Activated CD8-positive, alpha-beta memory T cell treated with anti-CD3 and anti-CD28 coated beads, Interleukin-2, amount 50 U/mL, for 24 hours (primary cell): ENCODE results near the gene FARP1.

Experiments
- DNase-seq: peaks from one replicate; pipeline ENCODE4 v3.0.0-alpha.2; 2020; ENCODE audit errors: extremely low read depth

FARP1 gene

DNA sequence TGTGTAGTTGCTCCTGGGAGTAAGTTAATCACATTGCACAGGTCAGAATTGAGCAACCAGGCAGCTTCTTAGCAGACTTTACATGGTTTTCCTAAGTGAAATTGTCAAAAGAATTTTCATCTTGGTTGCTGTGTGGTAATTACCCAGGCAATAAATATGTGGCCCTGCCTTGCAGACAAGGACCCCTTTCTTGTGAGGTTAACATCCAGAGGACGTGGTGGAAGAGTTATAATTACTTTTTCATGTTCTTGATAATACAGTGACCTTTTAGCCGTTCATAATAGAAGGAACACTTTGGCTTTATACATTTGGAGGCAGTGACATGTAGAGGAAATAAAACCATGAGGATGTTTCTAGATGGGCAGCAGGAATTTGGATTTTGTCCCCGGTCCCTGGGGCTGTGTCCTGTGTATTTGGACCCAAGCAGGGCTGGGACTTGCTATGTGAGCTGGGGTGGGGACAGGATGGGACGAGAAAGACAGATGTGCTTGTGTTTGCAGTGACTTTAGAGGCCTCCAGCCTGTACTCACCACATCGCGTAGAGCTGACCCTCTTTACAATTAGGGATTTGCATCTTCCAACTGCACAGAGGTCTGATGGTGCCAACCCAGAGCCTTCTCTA lies 277.8 kb downstream of the FARP1 start:
- no peak for DNase-seq

DNA sequence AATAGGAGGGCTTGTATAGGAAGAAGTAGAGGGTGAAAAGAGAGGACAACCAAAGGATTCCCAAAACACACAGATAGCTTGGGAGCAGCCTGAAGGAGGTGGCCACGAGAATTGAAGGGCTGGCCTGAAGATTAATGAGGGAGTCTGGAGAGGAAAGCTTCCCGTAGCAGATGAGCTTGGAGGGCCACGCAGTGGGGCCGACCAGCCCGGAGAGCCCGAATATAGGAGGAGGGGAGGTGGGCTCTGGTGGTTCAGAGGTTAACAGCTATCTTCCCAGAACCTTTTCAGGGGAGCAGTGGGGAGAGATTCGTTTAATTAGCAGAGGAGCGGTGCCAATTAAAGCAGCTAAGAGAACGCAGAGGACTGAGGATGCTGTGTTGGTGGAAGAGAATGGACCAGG lies 279.2 kb downstream of the FARP1 start:
- no peak for DNase-seq

DNA sequence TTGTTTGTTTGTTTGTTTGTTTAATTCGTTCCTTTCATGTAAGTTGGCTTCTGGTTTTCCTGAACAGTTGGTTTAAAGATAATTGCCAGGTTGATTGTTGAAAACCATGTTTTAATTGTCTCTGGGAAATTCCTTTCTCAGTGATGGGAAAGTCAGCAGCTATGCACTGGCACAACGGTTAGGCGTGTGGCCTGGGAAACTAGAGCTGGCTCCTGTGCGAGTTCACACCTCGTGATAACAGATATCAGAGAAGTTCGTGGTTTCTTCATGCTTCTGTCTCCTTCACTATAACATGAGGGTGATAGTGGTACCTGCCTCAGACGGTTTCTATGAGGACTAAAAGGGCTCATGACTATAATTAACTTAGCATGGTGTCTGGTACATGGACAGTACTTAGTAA lies 280.5 kb downstream of the FARP1 start:
- no peak for DNase-seq

DNA sequence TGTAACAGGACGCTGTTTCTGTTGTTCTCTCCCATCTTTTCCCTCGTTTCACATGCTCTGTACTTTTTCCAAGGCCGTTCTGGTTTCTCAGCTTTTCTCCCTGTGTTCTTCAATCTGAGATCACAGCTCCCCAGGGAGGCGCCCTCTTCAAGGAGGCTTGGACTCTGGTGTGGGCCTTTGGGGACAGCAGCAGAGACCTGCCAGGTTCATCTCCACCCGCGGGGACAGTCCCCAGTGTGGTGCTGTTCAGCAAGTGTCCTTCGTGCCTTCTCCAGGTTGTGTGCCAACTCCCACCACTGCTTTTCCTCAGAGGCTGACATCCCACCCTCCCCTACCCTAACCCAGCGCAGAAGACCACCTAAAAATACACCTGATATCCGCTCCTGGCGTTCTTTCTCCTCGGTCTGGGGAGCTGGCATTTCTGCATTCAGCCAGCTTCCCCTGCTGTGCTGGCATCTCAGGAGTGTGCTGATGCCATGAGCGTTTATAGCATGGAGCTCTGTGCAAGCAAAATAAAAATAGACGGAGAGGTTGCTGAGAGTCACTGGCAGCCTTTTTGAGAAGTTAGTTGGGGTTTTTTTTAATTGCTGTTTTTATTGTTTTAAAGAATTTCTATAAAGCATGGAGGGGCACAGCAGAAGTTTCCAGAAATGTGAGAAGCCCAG lies 284.6 kb downstream of the FARP1 start:
- no peak for DNase-seq

DNA sequence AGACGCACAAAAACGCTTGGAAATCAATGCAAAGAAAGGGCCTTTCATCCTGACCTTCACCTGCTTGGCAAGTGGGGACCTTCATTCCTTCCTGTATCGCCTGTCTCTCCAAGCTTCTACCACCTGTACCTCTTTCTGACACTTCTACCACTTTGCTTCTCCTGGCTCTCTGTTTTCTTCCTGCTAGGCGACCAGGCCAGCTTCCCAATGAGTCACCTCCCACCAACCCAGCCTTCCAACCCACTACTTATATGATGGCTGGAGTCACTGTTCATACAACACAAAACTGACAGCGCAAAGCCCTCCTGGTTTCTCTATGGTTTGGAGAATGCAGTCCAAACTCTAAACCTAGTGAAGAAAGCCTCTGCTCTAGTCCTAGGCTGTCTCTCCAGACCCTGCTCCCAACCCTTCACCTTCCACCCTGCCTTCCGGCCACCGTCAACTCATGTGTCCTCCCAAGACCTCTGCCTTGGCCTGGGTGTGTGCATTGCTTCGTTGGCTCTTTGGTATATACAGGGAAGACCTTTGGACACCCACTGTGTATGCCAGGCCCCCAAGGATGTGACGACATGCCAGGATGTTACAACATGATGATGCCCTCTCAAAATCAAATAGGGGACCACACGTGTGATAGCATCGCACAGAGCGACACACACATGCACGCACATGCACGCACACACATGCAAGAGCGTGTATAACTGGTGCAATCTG lies 285.5 kb downstream of the FARP1 start:
- no peak for DNase-seq

DNA sequence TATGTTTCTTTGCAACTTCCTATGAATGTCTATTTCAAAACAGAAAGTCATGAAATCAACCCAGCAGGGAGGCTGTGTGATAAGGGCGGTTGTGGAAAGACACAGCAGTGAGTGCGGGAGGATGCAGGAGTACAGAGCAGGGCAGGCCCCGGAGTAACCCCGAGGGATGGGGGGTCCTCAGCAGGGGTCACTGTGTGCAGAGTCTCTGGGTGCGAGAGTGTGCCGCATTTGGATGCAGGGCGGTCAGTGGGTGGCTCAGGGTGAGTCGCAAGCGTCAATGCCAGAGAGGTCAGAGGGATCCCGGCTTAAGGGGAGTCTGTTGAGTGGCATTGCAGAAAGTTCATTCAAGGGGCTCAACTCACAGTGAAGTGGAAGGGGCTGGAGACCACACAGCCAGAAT lies 286.2 kb downstream of the FARP1 start:
- DNase-seq: no peak

DNA sequence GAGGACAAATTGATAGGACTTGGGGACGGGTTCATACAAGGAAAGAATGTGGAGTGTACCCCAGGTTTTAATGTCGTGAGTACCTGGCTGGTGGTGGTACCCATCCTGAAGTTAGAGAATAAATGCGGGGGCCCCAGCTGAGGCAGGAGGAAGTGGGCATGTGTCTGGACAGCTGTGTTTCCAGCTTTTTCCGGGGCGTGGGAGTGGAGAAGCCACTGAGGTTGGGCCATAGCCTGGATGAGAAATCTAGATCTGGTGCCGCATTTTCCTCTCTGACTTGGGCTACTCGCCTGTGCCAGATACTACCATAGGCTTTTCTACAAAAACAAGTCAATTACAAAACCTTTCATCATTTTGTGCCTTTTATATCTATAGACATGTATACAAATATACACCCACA lies 286.6 kb downstream of the FARP1 start:
- no peak for DNase-seq

DNA sequence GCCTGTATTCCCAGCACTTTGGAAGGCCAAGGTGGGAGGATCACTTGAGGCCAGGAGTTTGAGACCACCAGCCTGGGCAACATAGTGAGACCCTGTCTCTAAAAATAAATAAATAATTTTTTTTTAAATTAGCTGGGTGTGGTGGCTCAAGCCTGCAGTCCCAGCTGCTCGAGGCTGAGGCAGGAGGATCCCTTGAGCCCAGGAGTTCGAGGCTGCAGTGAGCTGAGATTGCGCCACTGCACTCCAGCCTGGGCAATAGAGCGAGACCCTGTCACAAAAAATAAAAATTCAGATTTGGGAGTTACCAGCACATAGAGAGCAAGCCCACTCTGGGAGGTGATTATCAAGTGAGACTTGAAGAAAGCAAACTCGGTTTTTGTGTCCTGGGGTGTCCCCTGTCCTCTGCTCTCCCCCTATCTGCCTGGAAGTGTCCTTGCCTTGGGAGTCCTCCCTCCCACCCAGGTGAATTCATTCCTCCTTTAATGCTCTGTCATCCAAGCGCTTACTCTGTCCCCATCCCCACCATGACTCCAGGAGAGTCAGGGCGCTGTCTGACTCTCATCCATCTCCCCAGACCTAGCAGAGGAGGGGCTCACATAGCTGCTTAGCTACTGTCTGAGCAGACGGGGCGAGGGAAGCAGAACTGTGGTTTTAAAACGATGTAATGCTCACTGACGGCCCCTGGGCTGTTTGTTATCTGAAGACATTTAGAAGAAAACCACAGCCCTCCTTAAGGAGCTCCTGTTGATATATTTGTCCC lies 287.3 kb downstream of the FARP1 start:
- no peak for DNase-seq

DNA sequence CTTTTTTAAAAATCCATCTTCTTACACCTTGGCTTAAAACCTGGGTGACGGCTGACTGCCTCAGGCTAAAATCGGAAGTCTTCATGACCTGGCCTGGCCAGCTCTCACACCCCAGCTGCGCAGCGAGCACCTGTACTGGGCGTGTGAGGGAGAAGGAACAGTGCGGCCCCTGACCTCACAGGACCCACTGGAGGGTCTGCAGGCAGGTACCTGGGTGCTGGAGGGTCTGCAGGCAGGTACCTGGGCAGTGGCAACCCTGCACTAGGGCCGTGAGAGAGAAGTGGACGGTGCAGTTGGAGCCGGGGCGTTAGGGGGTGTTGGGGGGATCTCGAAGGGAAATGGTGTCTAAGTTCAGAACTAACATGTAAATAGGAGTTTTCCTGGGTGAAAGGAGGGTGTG lies 289.7 kb downstream of the FARP1 start:
- no peak for DNase-seq

DNA sequence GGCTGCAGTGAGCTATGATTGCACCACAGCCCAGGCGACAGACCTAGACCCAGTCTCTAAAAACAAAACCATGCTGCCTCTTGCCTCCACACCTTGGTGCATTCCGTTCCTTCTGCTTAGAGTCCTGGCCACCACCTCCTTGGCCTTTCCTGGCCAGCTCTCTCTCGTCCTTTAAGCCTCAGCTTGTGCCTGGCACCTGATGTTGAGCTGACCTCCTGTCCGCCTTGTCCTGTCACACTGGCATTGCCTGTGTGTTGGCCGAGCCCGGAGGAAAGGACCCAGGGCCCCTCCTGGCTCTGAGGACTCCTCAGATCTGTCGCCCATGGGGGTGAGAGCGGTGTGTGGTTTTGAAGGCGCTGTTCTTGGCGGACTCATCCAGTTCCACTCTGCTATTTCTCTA lies 290.8 kb downstream of the FARP1 start:
- DNase-seq: no peak

DNA sequence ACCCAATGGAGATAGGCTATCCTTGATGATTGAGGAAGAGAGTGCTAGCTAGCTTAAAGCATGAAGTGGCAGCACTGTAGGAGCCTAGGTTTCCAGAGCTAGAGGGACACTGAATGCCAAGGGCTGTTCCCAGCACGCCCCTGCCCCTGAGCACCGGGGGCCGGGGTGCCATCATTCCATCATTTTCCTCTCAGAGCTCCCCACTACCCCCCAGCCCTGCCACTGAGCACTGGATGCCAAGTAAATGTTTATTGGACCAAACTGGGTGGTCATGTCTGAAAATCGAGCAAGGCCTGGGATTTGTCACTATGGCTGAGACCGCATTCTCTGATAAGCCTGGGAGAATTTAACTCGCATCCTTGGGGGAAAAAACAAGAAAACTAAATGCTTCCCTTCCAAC lies 291.2 kb downstream of the FARP1 start:
- DNase-seq: no peak

DNA sequence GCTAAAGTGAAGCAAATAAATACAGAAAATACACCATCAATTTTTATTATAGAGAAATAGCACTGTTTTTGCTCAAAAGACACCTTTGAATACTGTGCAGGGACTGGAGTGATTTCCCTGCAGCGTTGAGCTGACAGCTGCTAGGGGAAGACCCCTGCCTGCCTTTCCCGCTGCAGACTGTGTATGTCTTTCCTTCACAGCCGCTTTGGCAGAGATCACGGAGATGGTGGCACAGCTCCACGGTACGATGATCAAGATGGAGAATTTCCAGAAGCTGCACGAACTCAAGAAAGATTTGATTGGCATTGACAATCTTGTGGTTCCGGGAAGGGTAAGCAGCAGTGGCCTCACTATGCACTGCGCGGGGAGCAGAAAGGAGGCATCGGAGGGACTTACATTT lies 292.5 kb downstream of the FARP1 start:
- DNase-seq: no peak

DNA sequence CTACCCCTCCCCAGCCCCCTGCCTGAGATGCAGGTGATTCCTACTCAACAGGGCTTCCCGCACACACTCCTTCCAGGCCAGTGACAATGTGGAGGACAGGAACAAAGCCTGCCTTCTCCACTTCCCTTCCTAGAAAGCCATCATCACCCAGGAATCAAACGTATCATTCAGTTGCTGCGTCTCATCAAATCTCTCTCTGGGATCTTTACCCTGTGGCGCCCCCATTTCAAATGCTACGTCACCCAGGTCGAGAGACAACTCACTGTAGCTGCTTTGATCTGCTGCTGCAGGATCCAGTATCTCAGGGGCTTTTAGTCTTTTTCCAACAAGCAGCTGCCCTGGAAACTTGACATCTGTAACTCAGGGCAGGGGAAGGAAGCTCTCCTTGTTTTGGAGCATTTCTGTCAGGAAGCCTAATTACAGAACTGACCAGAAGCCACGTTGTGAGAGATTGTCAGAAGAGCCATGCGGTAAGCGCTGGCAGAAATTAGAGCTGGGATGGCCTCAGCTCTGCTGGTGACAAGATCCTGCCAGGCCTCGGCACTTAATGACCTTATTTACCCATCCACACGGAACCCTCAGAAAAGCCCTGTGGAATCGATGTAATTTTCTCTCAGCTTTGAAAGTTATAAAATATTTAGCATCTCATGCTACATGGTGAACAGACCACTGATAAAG lies 293.5 kb downstream of the FARP1 start:
- no peak for DNase-seq

DNA sequence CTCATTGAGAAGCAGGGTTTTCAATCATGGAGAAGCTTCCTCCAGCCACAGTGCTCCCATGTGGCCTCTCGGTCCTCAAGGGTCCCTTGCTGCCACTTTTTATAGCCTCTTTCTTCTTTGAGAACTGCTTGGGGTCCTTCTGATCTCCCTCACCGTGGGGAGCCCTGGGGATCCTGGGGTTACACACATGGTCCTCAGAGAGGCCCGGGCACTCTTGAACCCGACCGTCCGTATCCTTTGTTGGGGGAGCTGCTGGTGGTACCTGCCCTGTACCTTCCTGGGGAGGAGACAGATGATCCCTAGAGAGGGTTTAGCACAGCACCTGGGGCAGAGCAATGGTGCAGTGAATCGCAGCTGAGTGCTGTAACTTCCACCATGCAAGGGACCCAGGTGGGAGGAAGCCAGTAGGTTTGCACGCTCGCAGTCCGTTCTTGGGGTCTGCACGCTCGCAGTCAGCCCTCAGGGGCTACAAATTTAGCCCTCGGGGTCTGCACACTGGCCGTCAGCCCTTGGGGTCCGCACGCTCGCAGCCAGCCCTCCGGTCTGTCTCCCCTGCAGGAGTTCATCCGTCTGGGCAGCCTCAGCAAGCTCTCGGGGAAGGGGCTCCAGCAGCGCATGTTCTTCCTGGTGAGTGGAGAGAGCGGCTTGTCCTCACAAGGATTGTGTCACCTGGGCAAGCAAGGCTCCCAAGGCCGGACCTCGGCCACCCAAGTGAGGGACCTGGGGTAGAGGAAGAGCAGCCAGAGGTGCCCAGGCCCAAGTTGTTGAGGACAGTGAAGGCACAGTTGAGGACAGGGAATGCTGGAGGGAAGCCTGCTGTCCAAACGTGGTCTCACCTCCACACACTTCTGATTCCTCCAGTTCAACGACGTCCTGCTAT lies 295.6 kb downstream of the FARP1 start:
- no peak for DNase-seq

DNA sequence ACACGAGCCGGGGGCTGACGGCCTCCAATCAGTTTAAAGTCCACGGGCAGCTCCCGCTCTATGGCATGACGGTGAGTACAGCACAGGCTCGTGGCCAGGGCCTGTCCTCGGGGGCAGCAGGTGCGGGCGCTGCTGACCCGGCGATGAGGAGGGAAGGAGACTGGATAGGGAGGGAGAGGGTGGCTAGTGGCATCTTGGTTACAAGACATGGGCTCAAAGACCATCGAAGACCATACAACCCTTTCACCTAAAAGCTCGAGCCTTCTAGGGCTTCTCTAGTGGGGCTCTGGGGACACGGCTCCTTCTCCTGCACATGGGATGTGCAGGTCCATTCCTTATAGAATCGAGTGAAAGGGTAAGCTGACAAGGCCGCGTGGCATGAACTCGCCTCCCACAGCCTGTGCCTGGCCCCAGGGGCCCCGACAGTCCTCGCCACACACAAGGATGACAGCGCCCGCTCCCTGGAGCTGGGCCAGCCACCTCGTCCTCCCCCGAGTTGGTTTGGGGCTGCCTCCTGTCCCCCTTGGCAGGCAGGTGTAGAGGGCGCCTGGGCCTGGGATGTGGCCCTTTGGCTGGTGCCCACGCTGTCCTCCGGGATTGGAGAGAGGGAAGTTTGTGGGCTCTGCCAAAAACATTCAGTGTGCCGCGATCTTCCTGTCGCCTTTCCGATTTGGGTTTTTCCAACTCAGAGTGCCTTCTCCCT lies 296.4 kb downstream of the FARP1 start:
- DNase-seq: no peak

DNA sequence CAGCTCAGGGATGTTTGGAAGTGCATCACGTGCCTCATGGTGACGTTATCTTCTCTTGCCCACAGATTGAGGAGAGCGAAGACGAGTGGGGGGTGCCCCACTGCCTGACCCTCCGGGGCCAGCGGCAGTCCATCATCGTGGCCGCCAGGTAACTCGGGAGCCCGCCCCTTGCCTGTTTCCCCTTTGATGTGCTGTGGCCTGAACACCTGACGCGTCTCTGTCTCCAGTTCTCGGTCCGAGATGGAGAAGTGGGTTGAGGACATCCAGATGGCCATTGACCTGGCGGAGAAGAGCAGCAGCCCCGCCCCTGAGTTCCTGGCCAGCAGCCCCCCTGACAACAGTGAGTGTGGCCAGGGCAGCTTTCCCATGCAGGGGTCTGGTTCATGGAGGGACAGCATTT lies 297.0 kb downstream of the FARP1 start:
- DNase-seq: no peak

DNA sequence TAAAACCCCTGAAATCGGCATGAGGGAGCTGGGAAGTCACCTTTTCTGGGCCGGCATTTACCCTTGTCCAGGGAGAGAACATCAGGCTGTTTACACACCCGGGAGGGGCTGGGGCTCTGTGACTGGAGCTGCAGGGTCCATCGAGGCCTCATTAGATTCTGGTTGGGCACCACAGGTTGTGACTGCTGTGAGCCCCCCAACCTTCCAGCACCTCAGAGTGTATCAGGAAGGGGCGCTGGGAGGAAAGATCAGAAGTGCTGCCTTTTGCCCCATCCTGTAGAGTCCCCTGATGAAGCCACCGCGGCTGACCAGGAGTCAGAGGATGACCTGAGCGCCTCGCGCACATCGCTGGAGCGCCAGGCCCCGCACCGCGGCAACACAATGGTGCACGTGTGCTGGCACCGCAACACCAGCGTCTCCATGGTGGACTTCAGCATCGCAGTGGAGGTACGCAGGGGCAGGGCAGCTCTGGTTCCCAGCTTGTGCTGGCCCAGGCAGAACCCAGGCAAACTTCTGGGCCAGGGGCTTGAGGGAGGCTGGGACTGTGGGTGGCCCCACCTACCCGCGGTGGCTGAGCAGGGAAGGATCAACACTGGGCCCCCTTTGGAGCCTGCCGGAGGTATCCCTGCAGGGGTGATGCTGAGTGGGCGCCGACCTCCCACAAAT lies 297.6 kb downstream of the FARP1 start:
- no peak for DNase-seq

DNA sequence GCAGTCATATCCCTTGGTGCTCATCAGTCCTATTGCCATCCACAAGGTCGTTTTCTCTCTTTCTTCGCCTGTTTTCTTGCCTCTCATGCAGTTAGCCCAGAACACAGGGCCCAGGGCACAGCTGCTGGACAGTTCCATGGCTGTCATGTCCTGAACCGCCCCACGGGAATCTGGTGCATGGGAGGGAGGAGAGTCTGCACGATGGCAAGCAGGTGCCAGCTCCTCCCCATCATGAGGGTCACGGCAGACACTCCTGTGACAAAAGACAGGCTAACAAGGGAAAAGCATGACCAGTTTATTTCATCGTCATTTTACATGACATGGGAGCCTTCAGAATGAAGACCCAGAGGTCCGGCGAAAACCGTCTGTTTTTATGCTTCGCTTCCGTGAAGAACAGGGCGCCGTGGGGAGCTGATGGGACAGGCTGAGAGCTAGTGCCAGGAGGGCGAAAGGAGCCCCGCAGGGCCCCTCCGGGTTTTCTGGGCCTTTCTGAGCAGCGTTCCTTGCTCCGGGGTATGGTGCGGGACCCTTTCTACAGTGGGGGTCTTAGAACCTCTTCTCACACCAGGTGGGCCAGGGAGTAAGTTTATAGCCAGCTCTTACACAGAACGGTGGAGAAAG lies 298.3 kb downstream of the FARP1 start:
- DNase-seq: no peak
